Measurements from ENCODE around the gene TST.

The TST gene

GRCh38 chr22:37052386-37053309, 33.4 kb upstream of the TST start:
- Histone ChIP-seq H3K79me2 (ENCODE audit: insufficient read depth, low read length) (no peaks in the 10 kb centered on the region), H4K20me1 (ENCODE audit: low read depth, low read length) (no peaks in the 10 kb centered on the region), H3K4me2 (ENCODE audit: low read depth, low read length, poor library complexity, severe bottlenecking) (peak overlapping the region; percentile 68), H2AFZ (ENCODE audit: low read depth, low read length, severe bottlenecking) (no peak overlapping the region), H3K9ac (ENCODE audit: low read length) (no peak overlapping the region), H3K27ac (ENCODE audit: low read depth, low read length) (no peak overlapping the region), H3K4me3 (ENCODE audit: insufficient read depth, low read length, poor library complexity, severe bottlenecking) (no peak overlapping the region), H3K36me3 (ENCODE audit: low read length) (no peaks in the 10 kb centered on the region), H3K27me3 (ENCODE audit: low read length) (no peaks in the 10 kb centered on the region), H3F3A (ENCODE audit: insufficient read depth) (no peaks in the 10 kb centered on the region), H3K9me2 (replicated peaks; ENCODE audit: insufficient read depth, low read length) (no peaks in the 10 kb centered on the region), H3K9me3 (ENCODE audit: insufficient read depth, low read length) (no peaks in the 10 kb centered on the region)
- TF ChIP-seq EZH2phosphoT487 (conservative IDR thresholded peaks at IDR 0.05; ENCODE audit: low read length) = no peak
- TF ChIP-seq, protein P1, sequence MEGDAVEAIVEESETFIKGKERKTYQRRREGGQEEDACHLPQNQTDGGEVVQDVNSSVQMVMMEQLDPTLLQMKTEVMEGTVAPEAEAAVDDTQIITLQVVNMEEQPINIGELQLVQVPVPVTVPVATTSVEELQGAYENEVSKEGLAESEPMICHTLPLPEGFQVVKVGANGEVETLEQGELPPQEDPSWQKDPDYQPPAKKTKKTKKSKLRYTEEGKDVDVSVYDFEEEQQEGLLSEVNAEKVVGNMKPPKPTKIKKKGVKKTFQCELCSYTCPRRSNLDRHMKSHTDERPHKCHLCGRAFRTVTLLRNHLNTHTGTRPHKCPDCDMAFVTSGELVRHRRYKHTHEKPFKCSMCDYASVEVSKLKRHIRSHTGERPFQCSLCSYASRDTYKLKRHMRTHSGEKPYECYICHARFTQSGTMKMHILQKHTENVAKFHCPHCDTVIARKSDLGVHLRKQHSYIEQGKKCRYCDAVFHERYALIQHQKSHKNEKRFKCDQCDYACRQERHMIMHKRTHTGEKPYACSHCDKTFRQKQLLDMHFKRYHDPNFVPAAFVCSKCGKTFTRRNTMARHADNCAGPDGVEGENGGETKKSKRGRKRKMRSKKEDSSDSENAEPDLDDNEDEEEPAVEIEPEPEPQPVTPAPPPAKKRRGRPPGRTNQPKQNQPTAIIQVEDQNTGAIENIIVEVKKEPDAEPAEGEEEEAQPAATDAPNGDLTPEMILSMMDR (IDR thresholded peaks at IDR 0.05; ENCODE audit: insufficient read depth, low read length, poor library complexity, severe bottlenecking) = no peak

- H3K4me3 ChIP-seq (ENCODE audit: insufficient read depth, low read length, poor library complexity, severe bottlenecking) = peak within 1 kb of the TSS; percentile 56
- H3K36me3 ChIP-seq (ENCODE audit: low read length) = no peaks in the 10 kb centered on the region
- H3K4me2 ChIP-seq (ENCODE audit: low read depth, low read length, poor library complexity, severe bottlenecking) = peak within 1 kb of the TSS; percentile 68
- no peaks in the 10 kb centered on the region for H3K27me3 ChIP-seq (ENCODE audit: low read length)
- H3K27ac ChIP-seq (ENCODE audit: low read depth, low read length) = no peak within 1 kb of the TSS
- peak within 1 kb of the TSS; percentile 59 for H3K9ac ChIP-seq (ENCODE audit: low read length)
- peak within 1 kb of the TSS; percentile 90 for H2AFZ ChIP-seq (ENCODE audit: low read depth, low read length, severe bottlenecking)
- H3K9me2 ChIP-seq (replicated peaks; ENCODE audit: insufficient read depth, low read length) = no peaks in the 10 kb centered on the region
- H4K20me1 ChIP-seq (ENCODE audit: low read depth, low read length) = no peaks in the 10 kb centered on the region
- no peaks in the 10 kb centered on the region for H3K79me2 ChIP-seq (ENCODE audit: insufficient read depth, low read length)
- TF ChIP-seq, protein P1 (IDR thresholded peaks at IDR 0.05; ENCODE audit: insufficient read depth, low read length, poor library complexity, severe bottlenecking) = no peak
- no peaks in the 10 kb centered on the region for H3K9me3 ChIP-seq (ENCODE audit: insufficient read depth, low read length)
- H3F3A ChIP-seq (ENCODE audit: insufficient read depth) = no peaks in the 10 kb centered on the region
Measured at GRCh38 chr22:37051391-37052385, 32.4 kb upstream of the TST start, which contains the start of gene KCTD17. Gene KCTD17 (plus strand): TSS chr22:37051742. CDS start chr22:37051761, 19 bp downstream.

DNA sequence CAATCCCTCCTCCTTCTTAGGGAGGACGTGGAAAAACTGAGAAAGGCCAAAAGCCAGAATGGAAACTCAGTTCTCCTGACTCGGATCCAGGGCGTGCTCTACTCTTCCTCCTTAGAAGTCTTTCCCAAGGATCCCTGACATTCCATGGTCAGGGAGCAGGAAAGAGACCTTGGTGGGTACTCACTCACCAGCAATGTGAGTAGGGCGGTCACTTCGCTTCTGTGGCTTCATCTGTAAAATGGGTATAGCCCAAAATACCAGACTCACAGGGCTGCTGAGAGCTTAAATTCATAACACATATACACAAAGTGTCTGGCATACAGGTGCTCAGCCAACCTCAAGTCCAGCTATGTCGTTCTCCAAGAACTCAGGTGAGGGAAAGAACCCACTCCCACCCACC, 31.7 kb upstream of the TST start:
- Histone ChIP-seq H3K36me3 (ENCODE audit: low read length) (no peaks in the 10 kb centered on the region), H3F3A (ENCODE audit: insufficient read depth) (no peaks in the 10 kb centered on the region), H3K79me2 (ENCODE audit: insufficient read depth, low read length) (no peaks in the 10 kb centered on the region), H3K9me2 (replicated peaks; ENCODE audit: insufficient read depth, low read length) (no peaks in the 10 kb centered on the region), H4K20me1 (ENCODE audit: low read depth, low read length) (no peaks in the 10 kb centered on the region), H3K27me3 (ENCODE audit: low read length) (no peaks in the 10 kb centered on the region), H3K9ac (ENCODE audit: low read length) (no peak overlapping the region), H3K27ac (ENCODE audit: low read depth, low read length) (no peak overlapping the region), H3K9me3 (ENCODE audit: insufficient read depth, low read length) (no peaks in the 10 kb centered on the region), H2AFZ (ENCODE audit: low read depth, low read length, severe bottlenecking) (no peak overlapping the region), H3K4me3 (ENCODE audit: insufficient read depth, low read length, poor library complexity, severe bottlenecking) (no peak overlapping the region), H3K4me2 (ENCODE audit: low read depth, low read length, poor library complexity, severe bottlenecking) (no peak overlapping the region)
- TF ChIP-seq, protein P1 (IDR thresholded peaks at IDR 0.05; ENCODE audit: insufficient read depth, low read length, poor library complexity, severe bottlenecking) = no peak
- no peak for TF ChIP-seq EZH2phosphoT487 (conservative IDR thresholded peaks at IDR 0.05; ENCODE audit: low read length)
